ENCODE data around the gene SELENOK. TPM values are rescaled to one million over a fixed set of nuclear protein-coding genes. Genes with fewer than 3 reads are reported as not detected.
A peak's percentile ranks its signal among the peaks of the same experiment; 100 is the strongest.

The SELENOK gene
- total and polyA plus RNA-seq, 2 of the 13 experiments (the other 11 are each of a cell fraction or from before 2014, with no cell fraction given), result 67.0 to 81.0 TPM

GRCh38 chr3:53881691-53882593 lies 9.7 kb downstream of the SELENOK start, which contains the start of gene ACTR8 (continued):
- no peak for TF ChIP-seq CEBPB (IDR thresholded peaks at IDR 0.05; ENCODE audit: borderline replicate concordance, low read depth, low read length)
- no peak; the same call in 1 of the 2 replicates for TF ChIP-seq ZNF83 (CRISPR knock-in tag; IDR thresholded peaks at IDR 0.05; ENCODE audit: borderline replicate concordance)
- TF ChIP-seq ZNF296 (CRISPR knock-in tag; conservative IDR thresholded peaks at IDR 0.05), result no peak
- TF ChIP-seq TP53 (CRISPR knock-in tag; conservative IDR thresholded peaks at IDR 0.05), result no peak
- no peak for TF ChIP-seq ZSCAN29 (CRISPR knock-in tag; conservative IDR thresholded peaks at IDR 0.05)
- TF ChIP-seq ATF7-NPFF (CRISPR knock-in tag; IDR thresholded peaks at IDR 0.05; ENCODE audit: low read depth), result peak; percentile 91
- TF ChIP-seq POGK (CRISPR knock-in tag; conservative IDR thresholded peaks at IDR 0.05), result peak; percentile 92
- TF ChIP-seq SIX1 (CRISPR knock-in tag; IDR thresholded peaks at IDR 0.05; ENCODE audit: borderline replicate concordance), result no peak
- peak; percentile 45; the same call in 1 of the 2 replicates for TF ChIP-seq MAX (IDR thresholded peaks at IDR 0.05)
- TF ChIP-seq ZNF138 (CRISPR knock-in tag; IDR thresholded peaks at IDR 0.05; ENCODE audit: low read depth), result peak; percentile 57; the same call in 1 of the 2 replicates
- no peak for TF ChIP-seq EP300 (IDR thresholded peaks at IDR 0.05; ENCODE audit: low read depth in 2 of 2, low read length in 2 of 2)
- no peak for TF ChIP-seq EP300 (CRISPR knock-in tag; IDR thresholded peaks at IDR 0.05; ENCODE audit: borderline replicate concordance)
- peak; percentile 94; the same call in 1 of the 2 replicates for TF ChIP-seq ZNF788 (CRISPR knock-in tag; IDR thresholded peaks at IDR 0.05; ENCODE audit: borderline replicate concordance)
- no peak for TF ChIP-seq RCOR2 (CRISPR knock-in tag; IDR thresholded peaks at IDR 0.05)
- peak; percentile 74 for TF ChIP-seq POGZ (CRISPR knock-in tag; IDR thresholded peaks at IDR 0.05)
- no peak for TF ChIP-seq CEBPZ (IDR thresholded peaks at IDR 0.05; ENCODE audit: low read length)
- TF ChIP-seq SNAPC4 (CRISPR knock-in tag; IDR thresholded peaks at IDR 0.05), result no peak
